Liver (tissue), 9 donors: ENCODE results near the gene TIMP3. TPM values are rescaled to one million over a fixed set of nuclear protein-coding genes. Genes with fewer than 3 reads are reported as not detected.
A peak's percentile ranks its signal among the peaks of the same experiment; 100 is the strongest.

ENCODE experiments used
- DNase-seq: peaks from one replicate; pipeline ENCODE4 v3.0.0-alpha.2; 2017; ENCODE audit warnings: low spot score
- H3K27ac ChIP-seq, 2 donors: one replicate each; pipeline ENCODE4 v1.7.0; 2013; ENCODE audit warnings: inconsistent platforms in 2 of 2, low read length in 2 of 2, control low read depth in 1 of 2, low read depth in 1 of 2, mild to moderate bottlenecking in 1 of 2
- H3K27me3 ChIP-seq, 4 donors: one replicate each; pipeline versions ENCODE4 v1.6.1 to v1.7.0; 2013; ENCODE audit warnings: low read length in 3 of 4, inconsistent platforms in 1 of 4, mild to moderate bottlenecking in 1 of 4, moderate library complexity in 1 of 4; ENCODE audit not compliant: control insufficient read depth in 4 of 4, insufficient read depth in 4 of 4
- H3K36me3 ChIP-seq, 4 donors: one replicate each; pipeline versions ENCODE4 v1.6.1 to v1.7.0; 2013; ENCODE audit warnings: low read length in 3 of 4, mild to moderate bottlenecking in 3 of 4, low read depth in 1 of 4, moderate library complexity in 1 of 4; ENCODE audit not compliant: control insufficient read depth in 4 of 4, insufficient read depth in 3 of 4
- H3K4me1 ChIP-seq, 4 donors: one replicate each; pipeline versions ENCODE4 v1.6.1 to v1.7.0; 2013; ENCODE audit warnings: low read length in 3 of 4, mild to moderate bottlenecking in 3 of 4, moderate library complexity in 1 of 4; ENCODE audit not compliant: control insufficient read depth in 4 of 4, insufficient read depth in 4 of 4
- H3K4me3 ChIP-seq, 3 donors: one replicate each; pipeline versions ENCODE4 v1.6.1 to v1.7.0; 2013; ENCODE audit warnings: low read length in 3 of 3, control low read depth in 1 of 3, low read depth in 1 of 3, mild to moderate bottlenecking in 1 of 3
- H3K9ac ChIP-seq, 2 donors: one replicate each; pipeline ENCODE4 v1.7.0; 2013; ENCODE audit warnings: low read length in 2 of 2, mild to moderate bottlenecking in 2 of 2, moderate library complexity in 2 of 2, control low read depth in 1 of 2, low read depth in 1 of 2
- H3K9me3 ChIP-seq, 4 donors: one replicate each; pipeline versions ENCODE4 v1.6.1 to v1.7.0; 2013; ENCODE audit warnings: low read length in 3 of 4; ENCODE audit not compliant: control insufficient read depth in 4 of 4
- EGR1 ChIP-seq, 2 donors: IDR thresholded peaks; 2 replicates each; pipeline ENCODE4 v1.6.1; 2016 to 2018; ENCODE audit warnings: antibody characterized with exemption in 2 of 2, low read depth in 2 of 2
- FOXA1 ChIP-seq: IDR thresholded peaks from 2 replicates; pipeline ENCODE4 v1.6.1; 2016; ENCODE audit warnings: antibody characterized with exemption
- FOXA2 ChIP-seq: IDR thresholded peaks from 2 replicates; pipeline ENCODE4 v1.6.1; 2016; ENCODE audit warnings: antibody characterized with exemption
- GABPA ChIP-seq, 2 donors: IDR thresholded peaks in 1 of 2; conservative IDR thresholded peaks in 1 of 2; 2 replicates each; pipeline ENCODE4 v1.6.1; 2016; ENCODE audit warnings: antibody characterized with exemption in 2 of 2, mild to moderate bottlenecking in 1 of 2, moderate library complexity in 1 of 2
- HNF4A ChIP-seq, 2 donors: conservative IDR thresholded peaks; 2 replicates each; pipeline ENCODE4 v1.6.1; 2016; ENCODE audit warnings: antibody characterized with exemption in 2 of 2, mild to moderate bottlenecking in 2 of 2
- HNF4G ChIP-seq: IDR thresholded peaks from 2 replicates; pipeline ENCODE4 v1.6.1; 2016; ENCODE audit warnings: antibody characterized with exemption
- NR2F2 ChIP-seq: IDR thresholded peaks from 2 replicates; pipeline ENCODE4 v1.6.1; 2016; ENCODE audit warnings: antibody characterized with exemption
- RAD21 ChIP-seq, 2 donors: IDR thresholded peaks; 2 replicates each; pipeline ENCODE4 v1.6.1; 2016; ENCODE audit warnings: antibody characterized with exemption in 2 of 2, mild to moderate bottlenecking in 2 of 2
- RXRA ChIP-seq, 2 donors: IDR thresholded peaks; 2 replicates each; pipeline ENCODE4 v1.6.1; 2017 to 2018; ENCODE audit warnings: antibody characterized with exemption in 2 of 2, mild to moderate bottlenecking in 1 of 2
- SP1 ChIP-seq: IDR thresholded peaks from 2 replicates; pipeline ENCODE4 v1.6.1; 2018; ENCODE audit warnings: antibody characterized with exemption, mild to moderate bottlenecking
- TAF1 ChIP-seq: conservative IDR thresholded peaks from 2 replicates; pipeline ENCODE4 v1.6.1; 2016; ENCODE audit warnings: antibody characterized with exemption, mild to moderate bottlenecking
- YY1 ChIP-seq: IDR thresholded peaks from 2 replicates; pipeline ENCODE4 v1.6.1; 2016; ENCODE audit warnings: antibody characterized with exemption, mild to moderate bottlenecking
- WGBS: extraction: QIAGEN DNeasy Blood & Tissue Kit; methylation state at CpG from one replicate; pipeline ENCODE4 v1.1.7; 2013; 5-methylcytosine and 5-hydroxymethylcytosine counted together
- polyA plus RNA-seq, 2 donors: library from polyadenylated mRNA; stranded (reverse) in 1 of 2; unstranded in 1 of 2; fragments of 200-250 nt in 1 of 2; fragments of >200 nt in 1 of 2; fragmentation: Nextera tagmentation in 1 of 2; extraction: Ambion mirVana in 1 of 2; gene quantifications; one replicate each; pipeline versions ENCODE4 v1.2.1 to v1.2.3, GENCODE V29; 2013 to 2015
- total RNA-seq, 2 donors: library from RNA; depleted of rRNA; stranded (reverse); fragments of >200 nt; gene quantifications; one replicate each; pipeline ENCODE4 v1.2.3, GENCODE V29; 2014
- TF ChIP-seq, protein P1 (sequence below): fragments of 150-350 bp; IDR thresholded peaks from 2 replicates; pipeline ENCODE4 v1.5.1; 2017; ENCODE audit warnings: improper control_type of control experiment, low read depth, low read length; ENCODE audit not compliant: missing input control
- TF ChIP-seq, protein P2 (sequence below): IDR thresholded peaks from 2 replicates; pipeline ENCODE4 v1.6.1; 2016; ENCODE audit warnings: antibody characterized with exemption
- TF ChIP-seq, protein P3 (sequence below): IDR thresholded peaks from 2 replicates; pipeline ENCODE4 v1.6.1; 2016; ENCODE audit warnings: antibody characterized with exemption, mild to moderate bottlenecking
- TF ChIP-seq, protein P4 (sequence below): IDR thresholded peaks from 2 replicates; pipeline ENCODE4 v1.6.1; 2016; ENCODE audit warnings: antibody characterized with exemption
- donor health status: healthy.
- donor health status: healthy.
- donor health status: healthy.
- donor health status: healthy.
- donor health status: healthy.

Gene TIMP3
- total and polyA plus RNA-seq, 4 donors: 28.0 to 44.0 (median 31.2) TPM

DNA sequence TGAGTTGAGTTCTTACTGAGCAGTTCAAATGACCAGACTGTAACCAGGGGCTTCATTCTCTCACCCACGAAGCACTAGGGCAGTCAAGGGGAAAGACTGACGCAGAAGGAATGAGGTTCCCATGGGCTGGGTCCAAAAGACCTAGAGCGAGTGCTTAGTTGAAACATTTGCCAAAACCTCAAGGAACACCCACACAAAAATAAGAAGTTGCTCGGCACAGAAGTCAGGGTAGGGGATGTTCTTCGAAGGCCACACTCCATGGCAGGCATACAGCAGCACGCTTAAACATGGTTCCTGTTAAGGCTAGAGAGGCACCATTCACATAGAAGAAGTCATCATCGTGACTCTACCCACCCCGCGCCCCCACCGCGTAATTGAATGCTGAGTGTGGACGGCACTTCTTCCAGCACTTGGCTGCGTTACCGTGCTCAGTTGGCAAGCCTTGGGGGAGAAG, 52.9 kb downstream of the TIMP3 start:
- Histone ChIP-seq H3K9ac (no peak overlapping the region), H3K4me3 (no peak overlapping the region), H3K27ac (no peak overlapping the region), H3K9me3 (no peaks in the 10 kb centered on the region), H3K27me3 (no peaks in the 10 kb centered on the region), H3K4me1 (peaks cover 3 to 13% (median 7%) of the 10 kb centered on the region in 4 donors), H3K36me3 (peaks cover 0 to 16% (median 12%) of the 10 kb centered on the region in 4 donors)
- no peak for DNase-seq
- WGBS: 97% methylated on average over 14 of the region's 14 CpGs
- no peak for TF ChIP-seq RXRA (IDR thresholded peaks at IDR 0.05)
- TF ChIP-seq RAD21 (IDR thresholded peaks at IDR 0.05): no peak
- no peak for TF ChIP-seq SP1
- TF ChIP-seq YY1: no peak
- TF ChIP-seq GABPA (IDR thresholded peaks at IDR 0.05 in 1 of 2, conservative IDR thresholded peaks at IDR 0.05 in 1 of 2): no peak
- TF ChIP-seq HNF4G: no peak
- TF ChIP-seq, protein P1, sequence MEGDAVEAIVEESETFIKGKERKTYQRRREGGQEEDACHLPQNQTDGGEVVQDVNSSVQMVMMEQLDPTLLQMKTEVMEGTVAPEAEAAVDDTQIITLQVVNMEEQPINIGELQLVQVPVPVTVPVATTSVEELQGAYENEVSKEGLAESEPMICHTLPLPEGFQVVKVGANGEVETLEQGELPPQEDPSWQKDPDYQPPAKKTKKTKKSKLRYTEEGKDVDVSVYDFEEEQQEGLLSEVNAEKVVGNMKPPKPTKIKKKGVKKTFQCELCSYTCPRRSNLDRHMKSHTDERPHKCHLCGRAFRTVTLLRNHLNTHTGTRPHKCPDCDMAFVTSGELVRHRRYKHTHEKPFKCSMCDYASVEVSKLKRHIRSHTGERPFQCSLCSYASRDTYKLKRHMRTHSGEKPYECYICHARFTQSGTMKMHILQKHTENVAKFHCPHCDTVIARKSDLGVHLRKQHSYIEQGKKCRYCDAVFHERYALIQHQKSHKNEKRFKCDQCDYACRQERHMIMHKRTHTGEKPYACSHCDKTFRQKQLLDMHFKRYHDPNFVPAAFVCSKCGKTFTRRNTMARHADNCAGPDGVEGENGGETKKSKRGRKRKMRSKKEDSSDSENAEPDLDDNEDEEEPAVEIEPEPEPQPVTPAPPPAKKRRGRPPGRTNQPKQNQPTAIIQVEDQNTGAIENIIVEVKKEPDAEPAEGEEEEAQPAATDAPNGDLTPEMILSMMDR: no peak
- no peak for TF ChIP-seq TAF1
- no peak for TF ChIP-seq NR2F2
- TF ChIP-seq, protein P2, sequence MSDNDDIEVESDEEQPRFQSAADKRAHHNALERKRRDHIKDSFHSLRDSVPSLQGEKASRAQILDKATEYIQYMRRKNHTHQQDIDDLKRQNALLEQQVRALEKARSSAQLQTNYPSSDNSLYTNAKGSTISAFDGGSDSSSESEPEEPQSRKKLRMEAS: no peak
- TF ChIP-seq FOXA2: no peak

DNA sequence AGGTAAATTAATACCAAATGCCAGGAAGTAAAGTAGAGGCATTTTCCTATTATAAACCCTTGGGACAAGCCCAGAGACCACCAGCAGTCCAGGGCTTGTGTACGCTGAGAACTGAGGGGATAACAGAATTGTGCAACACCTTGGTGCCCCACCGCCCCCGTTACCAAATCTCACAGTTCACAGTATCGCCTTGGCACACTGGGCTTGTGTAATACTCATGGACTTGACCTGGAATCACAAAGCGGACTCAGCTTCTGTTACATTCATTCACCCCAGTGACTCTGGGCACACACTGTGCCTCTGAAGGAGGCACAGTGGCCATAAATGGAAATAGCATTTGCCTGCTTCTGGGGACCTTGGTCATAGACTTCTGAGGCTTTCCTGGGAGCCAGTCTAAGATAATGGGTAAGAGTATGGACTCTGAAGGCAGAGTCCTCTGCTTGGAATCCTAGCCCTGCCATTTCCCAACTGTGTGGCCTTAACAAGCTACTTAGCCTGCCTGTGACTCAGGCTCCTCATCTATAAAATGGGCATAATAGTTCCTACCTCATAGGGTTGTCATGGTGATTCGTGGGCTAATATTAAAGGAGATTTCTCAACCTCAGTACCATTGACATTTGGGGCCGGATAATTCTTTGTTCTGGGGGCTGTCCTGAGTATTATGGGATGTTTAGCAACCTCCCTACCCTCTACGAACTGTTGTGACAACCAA, 53.7 kb downstream of the TIMP3 start:
- Histone ChIP-seq H3K27ac (no peak overlapping the region), H3K9me3 (no peaks in the 10 kb centered on the region), H3K4me1 (peaks cover 3 to 11% (median 7%) of the 10 kb centered on the region in 4 donors), H3K36me3 (peaks cover 0 to 20% (median 17%) of the 10 kb centered on the region in 4 donors), H3K4me3 (no peak overlapping the region), H3K27me3 (no peaks in the 10 kb centered on the region), H3K9ac (no peak overlapping the region)
- WGBS: 90% methylated on average over 8 of the region's 8 CpGs
- TF ChIP-seq HNF4A (conservative IDR thresholded peaks at IDR 0.05): peak in 1 of 2 donors; percentile 25
- TF ChIP-seq FOXA1: no peak
- TF ChIP-seq RXRA (IDR thresholded peaks at IDR 0.05): no peak
- no peak for DNase-seq

DNA sequence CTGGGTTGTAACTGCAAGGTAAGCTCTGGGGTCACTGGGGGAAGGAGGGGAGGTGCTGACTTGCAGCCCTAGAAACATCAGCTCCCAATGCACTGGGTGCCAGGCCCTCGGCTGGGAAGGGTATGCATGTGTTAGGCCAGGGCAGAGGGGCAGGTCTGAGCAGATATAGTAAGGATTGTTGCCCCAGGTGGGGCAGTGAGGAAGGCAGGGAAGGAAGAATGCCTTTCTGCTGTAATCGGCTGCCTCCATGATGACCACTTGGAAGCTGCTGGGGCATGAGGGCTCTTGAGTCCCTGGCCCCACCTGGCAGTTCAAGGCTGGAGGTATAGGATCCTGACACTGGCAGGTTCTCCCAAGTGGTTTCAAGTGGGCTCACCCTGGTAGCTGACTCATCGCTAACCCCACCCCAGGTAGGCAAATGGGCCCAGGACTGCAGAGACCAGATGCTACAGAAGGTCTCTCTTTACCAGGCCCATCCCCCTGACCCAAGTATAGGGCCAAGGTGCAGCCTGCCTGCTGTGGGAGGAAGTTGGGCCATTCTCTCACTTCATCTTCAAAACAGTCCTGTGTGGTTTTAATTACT, 56.7 kb downstream of the TIMP3 start:
- WGBS: 93% methylated on average over 3 of the region's 3 CpGs
- no peak for TF ChIP-seq TAF1
- TF ChIP-seq SP1: no peak
- TF ChIP-seq, protein P1: no peak
- no peak for TF ChIP-seq RXRA (IDR thresholded peaks at IDR 0.05)
- no peak for TF ChIP-seq FOXA1
- TF ChIP-seq, protein P3, sequence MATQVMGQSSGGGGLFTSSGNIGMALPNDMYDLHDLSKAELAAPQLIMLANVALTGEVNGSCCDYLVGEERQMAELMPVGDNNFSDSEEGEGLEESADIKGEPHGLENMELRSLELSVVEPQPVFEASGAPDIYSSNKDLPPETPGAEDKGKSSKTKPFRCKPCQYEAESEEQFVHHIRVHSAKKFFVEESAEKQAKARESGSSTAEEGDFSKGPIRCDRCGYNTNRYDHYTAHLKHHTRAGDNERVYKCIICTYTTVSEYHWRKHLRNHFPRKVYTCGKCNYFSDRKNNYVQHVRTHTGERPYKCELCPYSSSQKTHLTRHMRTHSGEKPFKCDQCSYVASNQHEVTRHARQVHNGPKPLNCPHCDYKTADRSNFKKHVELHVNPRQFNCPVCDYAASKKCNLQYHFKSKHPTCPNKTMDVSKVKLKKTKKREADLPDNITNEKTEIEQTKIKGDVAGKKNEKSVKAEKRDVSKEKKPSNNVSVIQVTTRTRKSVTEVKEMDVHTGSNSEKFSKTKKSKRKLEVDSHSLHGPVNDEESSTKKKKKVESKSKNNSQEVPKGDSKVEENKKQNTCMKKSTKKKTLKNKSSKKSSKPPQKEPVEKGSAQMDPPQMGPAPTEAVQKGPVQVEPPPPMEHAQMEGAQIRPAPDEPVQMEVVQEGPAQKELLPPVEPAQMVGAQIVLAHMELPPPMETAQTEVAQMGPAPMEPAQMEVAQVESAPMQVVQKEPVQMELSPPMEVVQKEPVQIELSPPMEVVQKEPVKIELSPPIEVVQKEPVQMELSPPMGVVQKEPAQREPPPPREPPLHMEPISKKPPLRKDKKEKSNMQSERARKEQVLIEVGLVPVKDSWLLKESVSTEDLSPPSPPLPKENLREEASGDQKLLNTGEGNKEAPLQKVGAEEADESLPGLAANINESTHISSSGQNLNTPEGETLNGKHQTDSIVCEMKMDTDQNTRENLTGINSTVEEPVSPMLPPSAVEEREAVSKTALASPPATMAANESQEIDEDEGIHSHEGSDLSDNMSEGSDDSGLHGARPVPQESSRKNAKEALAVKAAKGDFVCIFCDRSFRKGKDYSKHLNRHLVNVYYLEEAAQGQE: no peak
- TF ChIP-seq, protein P4, sequence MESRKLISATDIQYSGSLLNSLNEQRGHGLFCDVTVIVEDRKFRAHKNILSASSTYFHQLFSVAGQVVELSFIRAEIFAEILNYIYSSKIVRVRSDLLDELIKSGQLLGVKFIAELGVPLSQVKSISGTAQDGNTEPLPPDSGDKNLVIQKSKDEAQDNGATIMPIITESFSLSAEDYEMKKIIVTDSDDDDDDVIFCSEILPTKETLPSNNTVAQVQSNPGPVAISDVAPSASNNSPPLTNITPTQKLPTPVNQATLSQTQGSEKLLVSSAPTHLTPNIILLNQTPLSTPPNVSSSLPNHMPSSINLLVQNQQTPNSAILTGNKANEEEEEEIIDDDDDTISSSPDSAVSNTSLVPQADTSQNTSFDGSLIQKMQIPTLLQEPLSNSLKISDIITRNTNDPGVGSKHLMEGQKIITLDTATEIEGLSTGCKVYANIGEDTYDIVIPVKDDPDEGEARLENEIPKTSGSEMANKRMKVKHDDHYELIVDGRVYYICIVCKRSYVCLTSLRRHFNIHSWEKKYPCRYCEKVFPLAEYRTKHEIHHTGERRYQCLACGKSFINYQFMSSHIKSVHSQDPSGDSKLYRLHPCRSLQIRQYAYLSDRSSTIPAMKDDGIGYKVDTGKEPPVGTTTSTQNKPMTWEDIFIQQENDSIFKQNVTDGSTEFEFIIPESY: no peak
- TF ChIP-seq HNF4A (conservative IDR thresholded peaks at IDR 0.05): no peak
- TF ChIP-seq YY1: no peak
- TF ChIP-seq EGR1 (IDR thresholded peaks at IDR 0.05; ENCODE audit: low read depth in 2 of 2): no peak
- no peak for TF ChIP-seq NR2F2

More for the DNA sequence above, 56.7 kb downstream of the TIMP3 start:
- Histone ChIP-seq H3K36me3 (peaks cover 0 to 20% (median 19%) of the 10 kb centered on the region in 4 donors), H3K9ac (no peak overlapping the region), H3K27ac (no peak overlapping the region), H3K9me3 (no peaks in the 10 kb centered on the region), H3K4me1 (no peaks in the 10 kb centered on the region), H3K27me3 (no peaks in the 10 kb centered on the region), H3K4me3 (no peak overlapping the region)
- DNase-seq: no peak
